Stimulated activated CD4-positive, alpha-beta T cell treated with anti-CD3 and anti-CD28 coated beads, TNF-alpha, amount 100 ng/mL, for 1 hour (primary cell): Measurements from ENCODE around the gene OR2M2.

Source experiments
- DNase-seq, 3 donors: peaks; one replicate each; pipeline ENCODE4 v3.0.0-alpha.2; 2020; ENCODE audit warnings: low read depth in 3 of 3, low spot score in 1 of 3

Gene OR2M2, protein sequence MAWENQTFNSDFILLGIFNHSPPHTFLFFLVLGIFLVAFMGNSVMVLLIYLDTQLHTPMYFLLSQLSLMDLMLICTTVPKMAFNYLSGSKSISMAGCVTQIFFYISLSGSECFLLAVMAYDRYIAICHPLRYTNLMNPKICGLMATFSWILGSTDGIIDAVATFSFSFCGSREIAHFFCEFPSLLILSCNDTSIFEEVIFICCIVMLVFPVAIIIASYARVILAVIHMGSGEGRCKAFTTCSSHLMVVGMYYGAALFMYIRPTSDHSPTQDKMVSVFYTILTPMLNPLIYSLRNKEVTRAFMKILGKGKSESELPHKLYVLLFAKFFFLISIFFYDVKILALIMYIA

DNA sequence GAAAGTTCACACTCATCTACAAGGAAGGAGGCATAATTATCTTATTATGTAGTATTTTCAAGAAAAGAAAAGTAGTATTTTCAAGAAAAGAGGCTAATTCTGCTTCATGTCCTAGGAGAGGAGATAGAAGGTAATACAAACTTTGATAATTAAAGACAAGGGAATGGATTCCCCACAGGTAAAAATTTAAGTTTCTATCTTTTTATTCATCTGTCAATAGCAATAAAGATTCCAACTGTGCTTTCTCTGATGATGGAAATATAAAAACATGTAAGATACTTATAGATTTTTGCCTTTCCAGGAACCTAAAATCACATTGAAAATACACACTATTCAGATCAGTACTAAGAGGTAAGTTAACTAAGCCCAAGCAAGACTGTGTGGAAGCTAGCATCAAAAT lies at the start of gene OR2M2:
OR2M2 (plus strand) TSS at position 301 of the 400 bp plus-strand sequence. CDS start 5,165 bp downstream, outside the sequence.
- no peak for DNase-seq

DNA sequence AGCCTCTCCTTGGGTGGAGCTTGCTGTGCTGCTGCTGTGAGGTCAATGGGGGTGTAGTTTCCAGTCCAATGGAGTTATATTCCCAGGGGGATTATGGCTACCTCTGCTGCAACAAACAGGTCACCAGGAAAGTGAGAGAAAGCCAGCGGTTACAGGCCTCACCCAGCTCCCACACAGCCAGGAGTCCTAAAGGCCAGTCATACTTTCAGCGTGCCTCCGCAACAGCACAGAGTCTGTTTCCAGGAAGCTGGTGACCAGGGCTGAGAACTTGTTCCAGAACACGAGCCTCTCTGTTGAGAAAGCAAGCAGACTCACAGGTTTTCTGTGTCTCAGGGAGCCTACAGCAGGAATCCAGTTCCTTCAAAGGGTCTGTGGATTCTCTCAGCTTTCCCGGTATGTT lies 47.0 kb upstream of the OR2M2 start:
- DNase-seq = no peak

DNA sequence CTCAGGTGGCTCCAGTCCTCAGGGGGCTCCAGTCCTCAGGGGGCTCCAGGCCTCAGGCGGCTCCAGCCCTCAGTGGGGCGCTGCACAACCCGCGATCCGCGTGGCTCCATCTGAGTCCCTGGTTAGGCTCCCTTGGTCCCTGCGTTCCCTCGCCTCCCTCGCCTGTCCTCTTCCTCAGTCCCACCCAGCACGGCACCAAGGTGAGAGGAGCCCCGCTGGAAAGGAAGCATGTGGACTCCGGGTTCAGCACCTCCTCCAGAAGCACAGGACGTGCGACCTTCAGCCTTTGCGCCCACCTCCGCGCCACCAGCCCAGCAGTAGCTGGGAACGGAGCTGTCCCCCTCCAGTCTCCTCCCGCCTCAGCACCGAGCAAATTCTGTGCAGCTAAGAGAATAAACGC lies 37.8 kb upstream of the OR2M2 start:
- DNase-seq = no peak

DNA sequence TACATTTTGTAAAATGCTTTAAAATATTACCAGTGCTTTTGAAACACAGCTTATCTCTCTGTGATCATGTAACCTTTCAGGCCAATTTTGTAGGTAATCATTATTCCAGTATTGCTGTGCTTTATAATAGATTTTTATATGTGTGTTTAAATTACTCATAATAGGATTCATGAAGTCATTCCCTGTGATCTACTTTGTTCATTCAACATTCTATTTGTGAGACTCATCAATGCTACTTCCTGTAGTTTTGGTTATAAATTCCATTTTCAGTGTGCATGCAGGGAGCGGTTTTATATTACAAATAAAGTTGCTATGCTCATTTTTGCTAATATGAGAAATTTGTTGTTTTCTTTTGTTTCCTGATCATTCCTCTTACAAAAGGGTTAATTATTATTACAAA lies 33.8 kb upstream of the OR2M2 start:
- no peak for DNase-seq

DNA sequence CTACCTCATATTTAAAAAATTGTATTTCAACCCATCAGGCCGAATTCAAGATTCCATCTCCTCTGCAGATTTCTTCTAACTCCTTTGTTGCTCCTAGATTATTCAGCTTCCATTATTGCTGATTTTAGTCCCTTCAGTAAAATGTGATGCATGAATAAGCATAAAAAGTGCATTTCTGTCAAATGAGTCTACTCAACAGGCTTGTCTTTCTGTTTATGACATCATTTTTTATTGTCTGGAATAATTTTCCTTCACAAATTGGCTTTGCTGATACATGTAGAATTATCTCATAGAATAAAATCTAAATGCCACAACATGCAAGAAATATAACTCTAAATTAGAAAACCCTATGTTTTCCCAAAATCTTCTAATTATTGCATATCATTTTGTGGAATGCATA lies 31.3 kb upstream of the OR2M2 start:
- no peak for DNase-seq

DNA sequence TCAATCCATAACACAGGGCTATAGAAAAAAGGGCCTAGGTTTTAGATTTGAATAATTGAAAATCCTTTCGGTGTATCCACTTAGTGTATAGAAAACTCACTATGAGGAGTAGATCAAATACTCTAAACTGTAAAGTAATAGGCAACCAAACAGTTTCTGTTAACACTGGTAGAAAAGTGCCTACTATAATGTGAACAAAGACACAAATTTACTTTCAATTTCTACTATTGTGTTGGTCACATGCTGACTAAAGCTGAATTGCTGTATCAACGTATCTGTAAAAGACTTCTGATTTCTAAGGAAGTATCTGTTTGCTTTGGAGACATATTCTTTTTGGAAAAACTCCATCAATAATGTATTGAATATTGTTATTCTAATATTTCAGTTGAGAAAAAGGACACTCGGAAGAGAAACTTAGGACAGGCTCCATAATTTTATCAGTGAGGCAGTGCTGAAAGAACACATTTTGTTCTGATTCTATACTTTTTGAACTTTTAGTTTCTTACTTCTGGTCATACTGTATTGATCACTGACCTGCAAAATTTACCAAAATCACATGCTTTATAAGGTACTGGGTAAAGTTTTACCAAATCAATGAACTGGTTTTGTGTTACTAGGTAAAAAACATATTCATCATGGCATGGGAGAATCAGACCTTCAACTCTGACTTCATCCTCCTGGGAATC lies 30.0 kb upstream of the OR2M2 start, which contains the start of gene OR2M5:
OR2M5 (plus strand) TSS at position 636 of the 686 bp plus-strand sequence; CDS start at position 636, 0 bp downstream.
- DNase-seq = no peak

DNA sequence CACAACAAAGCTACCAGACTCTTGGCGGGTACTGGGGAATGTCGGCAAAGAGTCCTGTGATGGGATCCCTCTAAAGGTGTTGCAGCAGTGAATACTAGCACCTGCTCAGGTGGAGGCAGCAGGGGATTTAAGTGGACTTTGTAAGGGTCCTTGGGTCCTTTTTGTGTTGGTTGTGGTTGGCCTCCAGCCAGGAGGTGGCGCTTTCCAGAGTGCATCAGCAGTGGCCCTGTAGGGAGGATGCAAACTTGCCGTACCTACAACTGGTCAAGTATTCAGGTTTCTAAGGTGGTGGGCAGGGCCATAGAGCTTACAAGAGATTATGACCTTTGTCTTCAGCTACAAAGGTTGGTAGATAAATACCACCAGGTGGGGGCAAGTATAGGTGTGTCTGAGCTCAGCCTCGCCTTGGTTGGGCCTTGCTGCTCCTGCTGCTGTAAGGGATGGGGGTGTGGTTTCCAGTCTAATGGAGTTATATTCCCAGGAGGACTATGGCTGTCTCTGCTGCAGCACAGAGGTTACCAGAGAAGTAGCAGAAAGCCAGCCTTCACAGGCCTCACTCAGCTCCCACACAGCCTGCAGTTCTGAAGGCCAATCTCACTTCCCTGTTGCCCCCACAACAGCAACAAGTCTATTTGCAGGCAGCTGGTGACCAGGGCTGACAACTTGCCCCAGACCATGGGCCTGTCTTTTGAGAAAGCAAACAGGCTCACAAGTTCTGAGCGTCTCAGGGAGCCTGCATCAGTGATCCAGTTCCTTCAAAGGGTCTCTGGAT lies 22.4 kb upstream of the OR2M2 start:
- no peak for DNase-seq

DNA sequence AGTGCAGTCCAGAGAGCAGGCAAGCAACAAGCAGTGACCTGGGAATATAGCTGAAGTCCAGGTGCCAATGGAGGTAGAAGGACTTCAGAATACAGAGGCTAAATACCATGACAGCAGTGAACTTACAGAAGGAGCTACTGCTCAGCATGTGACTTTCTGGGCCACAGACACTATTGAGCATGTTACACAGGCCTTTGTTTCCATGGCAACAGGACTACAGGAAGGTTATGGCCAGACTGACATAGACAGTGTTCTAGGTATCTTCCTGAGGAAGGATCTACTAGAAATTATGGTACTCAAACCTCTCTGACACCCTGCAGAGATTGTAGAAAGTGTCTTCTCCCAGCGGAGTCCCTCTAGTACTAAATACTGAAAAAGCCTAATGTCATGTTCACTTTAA lies 18.7 kb upstream of the OR2M2 start:
- DNase-seq = no peak

DNA sequence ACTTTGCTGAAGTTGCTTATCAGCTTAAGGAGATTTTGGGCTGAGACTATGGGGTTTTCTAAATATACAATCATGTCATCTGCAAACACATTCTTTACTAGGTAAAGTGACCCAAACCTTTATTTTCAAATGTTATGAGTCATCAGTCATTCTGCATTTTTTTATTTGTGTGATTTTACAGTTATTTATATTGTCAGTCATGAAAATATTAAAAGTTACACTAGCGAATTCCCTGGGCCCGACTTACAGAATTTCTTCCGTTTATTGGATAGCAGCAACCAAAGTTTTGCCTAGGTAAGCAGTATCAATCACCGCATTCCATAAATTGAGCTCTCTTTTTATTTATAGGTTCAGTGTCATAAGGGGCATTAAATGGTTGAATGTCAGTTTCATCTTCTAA lies 15.9 kb upstream of the OR2M2 start:
- DNase-seq = no peak

DNA sequence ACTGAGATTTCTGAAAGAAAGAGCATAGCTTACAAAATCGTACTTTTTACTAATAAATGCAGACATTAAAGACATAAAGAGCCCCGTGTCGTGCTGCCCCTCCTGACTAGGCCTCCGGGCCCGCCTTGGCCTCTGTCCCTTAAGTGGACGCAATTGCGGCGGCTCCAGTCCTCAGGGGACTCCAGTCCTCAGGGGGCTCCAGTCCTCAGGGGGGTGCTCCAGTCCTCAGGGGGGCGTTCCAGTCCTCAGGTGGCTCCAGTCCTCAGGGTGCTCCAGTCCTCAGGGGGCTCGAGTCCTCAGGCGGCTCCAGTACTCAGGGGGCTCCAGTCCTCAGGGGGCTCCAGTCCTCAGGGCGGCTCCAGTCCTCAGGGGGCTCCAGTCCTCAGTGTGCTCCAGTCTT lies 10.6 kb upstream of the OR2M2 start:
- DNase-seq = no peak

DNA sequence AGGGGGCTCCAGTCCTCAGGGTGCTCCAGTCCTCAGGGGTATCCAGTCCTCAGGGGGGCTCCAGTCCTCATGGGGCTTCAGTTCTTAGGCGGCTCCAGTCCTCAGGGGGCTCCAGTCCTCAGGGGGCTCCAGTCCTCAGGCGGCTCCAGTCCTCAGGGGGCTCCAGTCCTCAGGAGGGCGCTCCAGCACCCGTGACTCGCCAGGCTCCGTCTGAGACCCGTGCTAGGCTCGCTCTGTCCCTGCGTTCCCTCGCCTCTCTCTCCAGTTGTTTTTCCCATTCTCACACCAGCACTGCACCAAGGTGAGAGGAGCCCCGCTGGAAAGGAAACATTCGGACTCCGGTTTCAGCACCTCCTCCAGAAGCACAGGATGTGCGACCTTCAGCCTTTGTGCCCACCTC lies 9.4 kb upstream of the OR2M2 start:
- DNase-seq = no peak

DNA sequence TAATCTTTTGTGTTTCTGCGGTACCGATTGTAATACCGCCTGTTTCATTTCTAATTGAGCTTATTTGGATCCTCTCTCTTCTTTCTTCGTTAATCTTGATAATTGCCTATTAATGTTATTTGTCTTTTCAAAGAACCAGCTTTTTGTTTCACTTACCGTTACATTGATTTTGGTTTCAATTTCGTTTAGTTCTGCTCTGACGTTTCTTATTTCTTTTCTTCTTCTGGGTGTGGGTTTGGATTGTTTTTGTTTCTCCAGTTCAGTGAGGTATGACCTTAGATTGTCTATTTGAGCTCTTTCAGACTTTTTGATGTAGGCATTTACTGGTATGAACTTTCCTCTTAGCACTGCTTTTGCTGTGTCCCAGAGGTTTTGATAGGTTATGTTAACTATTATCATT lies 9.4 kb downstream of the OR2M2 start:
- no peak for DNase-seq

DNA sequence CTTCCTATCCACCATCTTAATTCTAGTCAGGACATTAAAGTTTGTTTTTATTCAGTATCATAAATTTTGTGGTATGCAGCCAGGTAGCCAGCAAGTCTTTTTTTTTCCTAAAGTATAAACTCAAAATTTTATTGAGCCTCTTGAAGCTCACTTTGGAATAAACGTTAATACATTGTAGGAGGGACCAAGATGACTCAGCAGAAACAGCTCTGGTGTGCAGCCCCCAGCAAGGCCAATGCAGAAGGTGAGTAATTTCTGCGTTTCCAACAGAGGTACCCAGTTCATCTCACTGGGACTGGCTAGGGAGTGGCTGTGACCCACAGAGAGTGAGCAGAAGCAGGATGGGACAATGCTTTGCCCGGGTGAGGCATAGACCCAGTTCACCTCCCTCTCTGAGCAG lies 12.7 kb downstream of the OR2M2 start:
- DNase-seq = no peak

DNA sequence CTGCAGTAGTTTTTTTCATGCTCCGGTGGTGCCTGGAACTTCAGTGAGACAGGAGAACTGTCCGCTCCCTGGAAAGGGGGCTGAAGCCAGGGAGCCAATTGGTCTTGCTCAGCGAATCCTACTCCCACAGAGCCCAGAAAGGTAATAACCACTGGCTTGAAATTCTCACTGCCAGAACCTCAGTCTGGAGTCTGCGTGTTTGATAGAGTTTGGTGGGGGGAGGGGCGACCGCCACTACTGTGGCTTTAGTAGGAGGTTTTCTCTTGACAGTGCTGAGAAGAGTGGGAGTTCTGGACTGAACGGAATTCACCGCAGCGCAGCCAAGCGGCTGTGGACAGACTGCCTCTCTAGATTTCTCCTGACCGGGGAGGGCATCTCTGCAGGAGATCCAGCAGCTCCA lies 14.4 kb downstream of the OR2M2 start:
- no peak for DNase-seq

DNA sequence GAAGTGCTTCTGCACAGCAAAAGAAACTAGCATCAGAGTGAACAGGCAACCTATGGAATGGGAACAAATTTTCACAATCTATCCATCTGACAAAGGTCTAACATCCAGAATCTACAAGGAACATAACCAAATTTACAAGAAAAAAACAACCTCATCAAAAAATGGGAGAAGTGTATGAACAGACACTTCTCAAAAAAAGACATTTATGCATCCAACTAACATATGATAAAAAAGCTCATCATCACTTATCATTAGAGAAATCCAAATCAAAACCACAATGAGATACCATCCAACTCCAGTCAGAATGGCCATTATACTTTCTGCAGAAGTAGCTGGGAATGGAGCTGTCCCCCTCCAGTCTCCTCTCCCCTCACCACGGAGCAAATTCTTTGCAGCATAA lies 19.5 kb downstream of the OR2M2 start:
- no peak for DNase-seq

DNA sequence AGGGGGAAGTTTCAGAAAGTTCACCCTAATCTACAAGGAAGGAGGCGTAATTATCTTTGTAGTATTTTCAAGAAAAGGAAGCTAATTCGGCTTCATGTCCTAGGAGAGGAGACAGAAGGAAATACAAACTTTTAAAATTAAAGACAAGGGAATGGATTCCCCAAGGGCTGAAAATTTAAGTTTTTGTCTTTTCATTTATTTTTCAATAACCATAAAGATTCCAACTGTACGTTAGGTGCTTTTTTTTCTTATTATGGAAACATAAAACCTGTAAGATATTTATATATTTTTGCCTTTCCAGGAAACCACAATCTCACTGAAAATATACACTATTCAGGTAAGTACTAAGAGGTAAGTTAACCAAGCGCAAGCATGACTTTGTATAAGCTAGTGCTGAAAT lies 22.3 kb downstream of the OR2M2 start, which contains the start of gene OR2M3:
OR2M3 (plus strand) TSS at position 301 of the 400 bp plus-strand sequence. CDS start 5,803 bp downstream, outside the sequence.
- DNase-seq = no peak

DNA sequence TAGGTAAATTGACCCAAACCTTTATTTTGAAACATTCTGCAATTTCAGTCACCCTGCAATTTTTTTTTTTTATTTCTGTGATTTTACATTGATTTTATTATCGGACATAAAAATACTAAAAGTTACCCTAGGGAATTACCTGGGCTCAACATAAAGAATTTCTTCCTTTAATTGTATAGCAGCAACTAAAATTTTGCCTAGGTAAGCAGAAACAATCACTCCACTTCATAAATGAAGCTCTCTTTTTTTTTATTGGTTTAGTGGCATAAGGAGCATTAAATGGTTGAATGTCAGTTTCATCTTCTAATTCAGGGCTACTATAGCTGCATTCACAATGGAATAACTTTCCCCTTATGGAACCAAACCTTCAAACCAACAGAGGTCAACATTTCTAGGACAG lies 41.3 kb downstream of the OR2M2 start:
- DNase-seq = no peak

DNA sequence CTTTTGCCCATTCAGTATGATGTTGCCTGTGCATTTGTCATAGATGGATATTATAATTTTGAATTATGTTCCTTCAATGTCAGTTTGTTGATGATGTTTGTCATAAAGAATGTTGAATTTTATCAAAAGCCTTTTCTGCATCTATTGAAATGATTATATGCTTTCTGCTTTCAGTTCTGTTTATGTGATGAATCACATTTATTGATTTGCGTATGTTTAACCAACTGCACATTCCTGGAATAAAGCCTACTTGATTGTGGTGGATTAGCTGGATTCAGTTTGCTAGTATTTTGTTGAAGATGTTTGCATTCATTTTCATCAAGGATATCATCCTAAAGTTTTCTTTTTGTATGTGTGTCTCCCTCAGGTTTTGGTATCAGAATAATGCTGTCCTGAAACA lies 50.9 kb downstream of the OR2M2 start:
- no peak for DNase-seq

DNA sequence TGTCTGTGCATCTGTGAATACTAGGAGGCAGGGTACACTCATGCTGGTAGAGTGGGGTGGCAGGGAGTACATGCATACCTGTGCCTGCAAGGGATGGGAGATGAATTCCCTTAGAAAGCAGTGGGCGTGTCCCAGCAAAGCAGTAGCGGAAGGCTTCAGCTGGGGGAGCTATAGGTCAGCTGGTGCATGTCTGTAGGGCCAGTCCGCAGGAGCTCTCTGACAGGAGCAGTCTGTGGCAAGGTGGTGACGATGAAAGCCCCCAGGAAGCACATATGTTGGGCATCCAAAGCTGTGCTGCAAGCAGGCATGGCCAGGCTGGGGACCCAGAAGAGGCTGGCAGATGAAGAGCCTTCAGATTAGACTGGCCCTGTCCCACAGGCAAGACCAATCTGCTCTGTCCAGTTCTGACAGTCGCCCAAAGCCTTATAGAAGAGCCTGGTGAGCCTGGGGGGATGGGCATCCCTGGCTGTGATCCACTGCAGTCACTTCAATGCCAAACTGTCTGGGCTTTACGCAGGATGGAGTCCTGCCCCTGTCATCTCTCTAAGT lies 54.8 kb downstream of the OR2M2 start:
- DNase-seq = no peak
